Hindlimb muscle (tissue), 1 donor: ENCODE results near the gene ADIPOR1. TPM values are rescaled to one million over a fixed set of nuclear protein-coding genes. Genes with fewer than 3 reads are reported as not detected.
A peak's percentile ranks its signal among the peaks of the same experiment; 100 is the strongest.

Experiments
- DNase-seq: peaks from one replicate; pipeline ENCODE4 v3.0.0-alpha.2; 2013
- polyA plus RNA-seq: library from polyadenylated mRNA; unstranded; fragments of 120-200 nt; gene quantifications from one replicate; pipeline ENCODE4 v1.2.1, GENCODE V29; 2013; ENCODE audit not compliant: insufficient read length

The ADIPOR1 gene
- polyA plus RNA-seq, 1 donor, result 62.7 TPM

GRCh38 chr1:202968895-202969295, 10.8 kb upstream of the ADIPOR1 start:
- DNase-seq, result peak; percentile 23

GRCh38 chr1:202968351-202968750, 10.2 kb upstream of the ADIPOR1 start:
- DNase-seq, result no peak

GRCh38 chr1:202967684-202968281, 9.7 kb upstream of the ADIPOR1 start:
- DNase-seq, result no peak

- DNase-seq, result peak; percentile 6
These were observed 8.1 kb upstream of the ADIPOR1 start for GRCh38 chr1:202966006-202966898.

- no peak for DNase-seq
These were observed 7.3 kb upstream of the ADIPOR1 start for GRCh38 chr1:202965422-202965821.

- DNase-seq, result peak; percentile 11
These were observed 6.8 kb upstream of the ADIPOR1 start for GRCh38 chr1:202964791-202965410.

- no peak for DNase-seq
These were observed 3.2 kb upstream of the ADIPOR1 start for GRCh38 chr1:202961220-202961880.

- DNase-seq, result no peak
These were observed 1.1 kb upstream of the ADIPOR1 start for GRCh38 chr1:202959276-202959620.

GRCh38 chr1:202958544-202959275, 598 bp upstream of the ADIPOR1 start:
- DNase-seq, result no peak

GRCh38 chr1:202956969-202957368, 1.1 kb downstream of the ADIPOR1 start:
- no peak for DNase-seq

- DNase-seq, result no peak
These were observed 3.9 kb downstream of the ADIPOR1 start for GRCh38 chr1:202954057-202954745.

- DNase-seq, result no peak
These were observed 4.7 kb downstream of the ADIPOR1 start for GRCh38 chr1:202953392-202953791.

GRCh38 chr1:202952818-202953217, 5.3 kb downstream of the ADIPOR1 start:
- peak; percentile 45 for DNase-seq

GRCh38 chr1:202952099-202952498, 6.0 kb downstream of the ADIPOR1 start:
- DNase-seq, result no peak

GRCh38 chr1:202951437-202951836, 6.7 kb downstream of the ADIPOR1 start:
- DNase-seq, result no peak

- no peak for DNase-seq
These were observed 12.6 kb downstream of the ADIPOR1 start for GRCh38 chr1:202945483-202945882.

GRCh38 chr1:202944438-202944921, 13.6 kb downstream of the ADIPOR1 start:
- DNase-seq, result no peak

- DNase-seq, result no peak
These were observed 15.7 kb downstream of the ADIPOR1 start for GRCh38 chr1:202942426-202942825.

GRCh38 chr1:202941372-202941771, 16.7 kb downstream of the ADIPOR1 start:
- DNase-seq, result no peak

- no peak for DNase-seq
These were observed 17.6 kb downstream of the ADIPOR1 start for GRCh38 chr1:202940561-202940960.

GRCh38 chr1:202938287-202938925, 19.7 kb downstream of the ADIPOR1 start:
- no peak for DNase-seq
